NK-92 treated with Interleukin-12 subunit alpha and Interleukin-12 subunit beta, amount 100 ng/mL, for 24 hours (cell line): ENCODE results near the gene TMPRSS6.
A peak's percentile ranks its signal among the peaks of the same experiment; 100 is the strongest.

Source experiments
- DNase-seq: peaks from one replicate; lab custom pipeline; 2025; lab: John Stamatoyannopoulos, UW

TMPRSS6 gene

DNA sequence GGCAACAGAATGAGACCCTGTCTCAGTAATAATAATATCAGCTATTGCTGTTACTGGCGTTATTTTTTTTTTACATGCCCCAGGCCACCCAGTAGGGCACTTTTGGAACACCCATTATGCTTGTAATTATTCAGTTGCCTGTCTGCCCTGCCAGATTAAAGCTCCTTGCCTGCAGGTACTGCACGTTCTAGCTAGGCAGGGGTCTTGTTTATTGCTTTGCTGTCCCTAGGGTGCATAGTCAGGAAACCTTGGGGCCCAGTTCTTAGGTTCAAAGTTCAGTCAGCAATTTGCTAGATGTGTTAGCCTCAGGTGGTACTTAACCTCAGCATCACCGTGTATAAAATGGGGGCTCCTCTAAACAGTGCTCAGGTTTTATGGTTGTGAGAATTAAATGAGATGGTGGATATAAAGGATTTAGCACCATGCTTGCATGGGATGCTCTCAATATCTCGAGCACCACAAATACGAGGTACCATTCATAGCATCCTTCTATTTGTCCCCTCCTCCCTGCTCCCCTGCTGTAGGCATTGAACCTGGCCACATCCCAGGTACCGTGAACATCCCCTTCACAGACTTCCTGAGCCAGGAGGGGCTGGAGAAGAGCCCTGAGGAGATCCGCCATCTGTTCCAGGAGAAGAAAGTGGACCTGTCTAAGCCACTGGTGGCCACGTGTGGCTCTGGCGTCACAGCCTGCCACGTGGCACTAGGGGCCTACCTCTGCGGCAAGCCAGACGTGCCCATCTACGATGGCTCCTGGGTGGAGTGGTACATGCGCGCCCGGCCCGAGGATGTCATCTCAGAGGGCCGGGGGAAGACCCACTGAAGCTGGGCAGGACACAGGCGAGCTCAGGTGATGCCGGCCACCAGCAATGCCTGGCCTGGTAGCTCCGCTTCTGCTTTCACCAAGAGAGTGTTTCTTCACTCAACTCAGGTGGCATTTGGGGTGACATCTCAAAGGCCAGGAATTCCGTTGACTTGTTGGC is 80.5 kb downstream of the TMPRSS6 start:
- no peak for DNase-seq

DNA sequence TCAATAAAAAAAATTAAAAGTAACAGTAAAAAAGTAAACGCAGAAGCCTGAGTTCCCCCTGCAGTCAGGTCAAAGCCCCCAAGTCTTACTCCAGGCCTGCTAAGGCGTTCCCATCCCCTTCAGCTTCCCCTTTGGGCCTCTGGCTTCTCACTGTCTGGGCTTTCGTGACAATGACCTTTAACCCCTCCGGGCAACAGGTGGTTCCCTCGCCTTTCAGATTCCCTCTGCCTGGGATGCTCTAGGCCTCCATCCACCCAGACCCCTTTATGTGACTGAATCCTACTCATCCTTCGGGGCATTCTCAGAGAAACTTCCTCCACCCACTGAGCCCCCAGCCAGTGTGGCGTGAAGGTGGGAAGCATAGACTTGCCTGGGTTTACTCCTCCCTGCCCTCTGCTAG is 82.0 kb downstream of the TMPRSS6 start:
- no peak for DNase-seq

DNA sequence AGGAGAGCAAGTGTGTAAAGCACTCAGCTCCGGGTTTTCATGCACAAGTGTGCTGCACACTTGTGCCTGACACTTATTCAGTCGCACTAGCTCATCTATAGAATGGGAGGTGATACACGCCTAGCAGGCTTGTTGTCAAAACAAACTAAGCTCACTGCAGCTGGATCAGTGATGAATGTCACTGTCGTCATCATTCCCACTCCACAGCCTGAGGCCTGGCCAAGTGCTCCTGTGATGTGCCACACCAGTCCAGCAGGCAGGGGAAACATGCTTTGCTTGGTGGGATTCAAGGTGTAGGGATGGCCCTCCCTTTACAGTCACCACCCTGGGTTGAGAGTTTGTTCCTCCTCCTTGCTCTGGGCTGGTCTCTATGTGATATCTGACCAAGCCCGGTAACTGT is 83.2 kb downstream of the TMPRSS6 start:
- no peak for DNase-seq

DNA sequence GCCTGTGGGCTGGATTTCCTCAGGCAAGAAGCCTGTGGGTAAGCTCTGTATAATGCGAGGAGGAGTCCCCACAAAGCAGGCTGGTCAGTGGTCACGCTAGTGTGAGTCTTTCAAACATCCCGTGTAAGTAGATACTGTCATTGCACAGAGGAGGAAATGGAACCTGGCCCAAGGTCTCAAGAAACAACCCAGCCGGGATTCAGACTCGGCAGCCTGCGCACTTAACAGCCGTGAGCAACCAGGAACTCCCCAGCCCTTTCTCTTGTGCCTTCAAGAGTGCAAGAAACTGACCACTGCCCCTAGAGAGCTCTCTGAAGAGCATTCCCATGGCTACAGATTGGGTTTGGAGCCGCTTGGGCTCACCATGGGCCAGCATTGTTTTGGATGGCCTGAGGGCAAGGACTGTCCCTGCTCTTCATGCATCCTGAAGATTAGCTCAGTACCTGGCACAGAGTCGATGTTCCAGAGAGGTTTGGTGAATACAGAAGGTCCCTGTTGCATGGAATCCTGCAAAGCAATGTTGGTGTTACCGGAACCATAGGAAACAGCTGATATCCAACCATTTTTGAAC is 83.9 kb downstream of the TMPRSS6 start:
- DNase-seq = no peak

DNA sequence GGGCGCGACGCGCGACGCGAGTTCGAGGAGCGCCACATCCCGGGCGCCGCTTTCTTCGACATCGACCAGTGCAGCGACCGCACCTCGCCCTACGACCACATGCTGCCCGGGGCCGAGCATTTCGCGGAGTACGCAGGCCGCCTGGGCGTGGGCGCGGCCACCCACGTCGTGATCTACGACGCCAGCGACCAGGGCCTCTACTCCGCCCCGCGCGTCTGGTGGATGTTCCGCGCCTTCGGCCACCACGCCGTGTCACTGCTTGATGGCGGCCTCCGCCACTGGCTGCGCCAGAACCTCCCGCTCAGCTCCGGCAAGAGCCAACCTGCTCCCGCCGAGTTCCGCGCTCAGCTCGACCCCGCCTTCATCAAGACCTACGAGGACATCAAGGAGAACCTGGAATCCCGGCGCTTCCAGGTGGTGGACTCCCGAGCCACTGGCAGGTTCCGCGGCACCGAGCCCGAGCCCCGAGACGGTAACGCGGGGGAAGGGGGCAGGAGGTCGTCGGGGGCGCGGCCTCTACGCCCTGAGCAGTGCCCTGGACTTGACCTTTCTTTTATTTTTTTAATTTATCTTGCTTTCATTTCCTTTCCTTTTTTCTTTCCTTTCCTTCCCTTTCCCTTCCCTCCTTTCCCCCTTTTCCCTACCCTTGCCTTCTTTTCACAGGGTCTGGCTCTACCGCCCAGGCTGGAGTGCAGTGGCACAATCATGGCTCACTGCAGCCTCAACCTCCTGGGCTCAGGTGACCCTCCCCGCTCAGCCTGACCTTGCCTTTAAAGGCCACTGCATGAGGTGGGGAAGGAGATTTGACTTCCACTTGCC is 85.0 kb downstream of the TMPRSS6 start:
- no peak for DNase-seq

DNA sequence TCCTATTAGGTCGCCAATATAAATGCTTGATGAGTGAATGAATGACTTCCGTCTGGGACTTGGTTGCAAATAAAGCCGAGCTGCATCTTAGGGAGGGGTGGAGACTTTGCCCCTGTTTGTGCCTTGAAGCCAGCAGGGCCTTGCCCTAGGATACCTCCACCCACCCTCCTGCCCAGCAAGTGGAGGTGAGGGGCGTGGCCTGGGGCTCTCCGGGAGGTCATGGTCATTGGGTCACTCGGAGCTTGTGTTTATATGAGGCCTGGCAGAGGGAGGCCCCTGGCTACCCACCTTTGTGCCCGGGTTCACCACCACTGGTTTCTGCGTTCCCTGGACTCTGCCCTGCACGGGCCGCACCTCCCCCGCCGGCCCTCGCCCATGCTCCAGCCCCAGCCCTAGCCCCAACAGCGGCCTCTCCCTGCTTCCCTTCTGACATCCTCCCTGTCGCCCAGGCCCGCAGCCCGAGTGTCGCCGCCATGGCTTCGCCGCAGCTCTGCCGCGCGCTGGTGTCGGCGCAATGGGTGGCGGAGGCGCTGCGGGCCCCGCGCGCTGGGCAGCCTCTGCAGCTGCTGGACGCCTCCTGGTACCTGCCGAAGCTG is 85.7 kb downstream of the TMPRSS6 start:
- DNase-seq = no peak

DNA sequence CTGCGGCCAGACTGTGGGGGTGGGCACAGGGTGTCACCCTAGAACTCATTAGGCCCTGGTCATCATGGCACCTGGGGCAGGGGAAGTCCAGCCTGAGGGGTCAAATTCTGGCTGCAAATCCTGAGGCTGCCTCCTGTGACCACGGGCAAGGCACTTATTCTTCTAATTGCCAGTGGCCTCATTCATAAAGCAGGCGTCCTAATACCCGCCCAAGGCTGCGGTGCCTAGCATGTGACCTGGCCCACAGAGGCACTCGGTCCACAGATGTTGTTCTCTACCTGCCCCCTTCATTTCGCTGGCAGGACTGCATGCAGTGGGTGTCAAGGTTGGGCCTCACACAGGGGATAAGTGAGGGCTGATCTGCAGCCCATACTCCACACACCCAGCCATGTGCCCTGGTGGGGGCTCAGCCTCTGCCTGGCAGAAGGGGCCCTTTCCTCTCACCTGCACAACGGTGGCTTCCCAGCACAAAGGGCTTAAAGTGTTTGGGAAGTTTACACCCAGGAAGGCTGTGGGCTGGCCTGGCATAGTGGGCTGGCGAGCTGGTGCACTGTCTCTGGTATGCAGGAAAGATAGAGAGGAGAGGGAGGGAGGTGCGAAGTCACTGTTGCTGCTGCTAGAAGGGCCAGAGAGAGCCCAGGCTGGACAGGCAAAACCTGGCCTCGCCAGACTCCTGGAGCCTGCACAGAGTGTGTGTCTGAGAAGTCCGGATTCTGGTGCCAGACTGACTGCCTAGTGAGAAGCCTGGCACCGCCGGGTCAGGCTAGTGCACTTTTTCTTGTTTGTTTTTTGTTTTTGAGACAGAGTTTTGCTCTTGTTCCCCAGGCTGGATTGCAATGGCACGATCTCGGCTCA is 86.8 kb downstream of the TMPRSS6 start:
- no peak for DNase-seq

DNA sequence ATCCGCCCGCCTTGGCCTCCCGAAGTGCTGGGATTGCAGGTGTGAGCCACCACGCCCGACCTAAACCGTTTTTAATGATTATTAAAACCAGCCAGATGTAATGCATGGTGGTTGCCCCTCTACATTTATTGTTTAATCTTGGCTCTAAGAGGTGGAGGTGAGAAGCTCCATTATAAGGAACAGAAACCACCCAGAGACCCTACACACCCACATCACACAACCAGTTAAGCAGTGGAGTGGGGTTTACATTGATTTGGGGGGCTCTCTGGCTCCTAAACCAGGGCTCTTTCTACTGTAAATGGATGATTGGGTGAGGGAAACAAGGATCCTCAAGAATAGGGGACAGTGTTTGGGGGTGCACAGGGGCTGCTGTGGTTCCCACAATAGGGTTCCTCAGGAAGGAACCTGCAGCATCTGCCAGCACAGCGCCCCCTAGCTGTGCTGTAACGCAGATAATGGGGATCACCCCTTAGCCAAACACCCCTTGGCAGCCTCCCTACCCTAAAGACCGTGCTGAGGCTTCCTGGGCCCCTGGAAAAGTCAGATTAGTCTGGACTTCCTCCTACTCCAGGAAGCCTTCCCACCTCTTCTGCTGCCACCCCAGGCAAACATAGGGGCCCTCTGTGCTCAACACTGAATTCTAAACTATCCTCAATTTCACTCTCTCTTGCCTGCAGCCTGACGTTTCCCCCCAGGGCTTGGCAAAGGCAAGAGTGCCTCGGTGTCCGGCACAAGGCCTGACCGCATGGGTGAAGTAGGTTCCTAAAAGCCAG is 87.6 kb downstream of the TMPRSS6 start:
- peak; percentile 20 for DNase-seq

DNA sequence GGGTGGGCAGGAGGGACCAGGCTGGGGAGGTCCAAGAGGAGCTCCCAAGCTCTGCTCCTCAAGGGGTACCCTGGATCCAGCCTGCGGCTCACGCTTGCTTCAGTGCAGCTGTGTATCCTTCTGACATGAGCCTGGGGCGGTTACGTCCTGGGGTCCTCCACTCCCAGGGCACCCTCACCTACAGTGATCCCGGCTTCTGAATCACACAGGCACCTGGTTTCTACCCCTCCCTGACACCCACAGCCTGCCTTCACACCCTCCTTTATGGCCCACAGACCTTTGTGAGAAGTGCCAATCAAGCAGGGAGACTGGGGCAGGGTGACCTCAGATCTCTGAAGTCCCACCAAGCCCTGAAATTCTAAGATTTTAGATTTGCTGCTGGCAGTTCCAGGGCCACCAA is 88.5 kb downstream of the TMPRSS6 start:
- DNase-seq = no peak

DNA sequence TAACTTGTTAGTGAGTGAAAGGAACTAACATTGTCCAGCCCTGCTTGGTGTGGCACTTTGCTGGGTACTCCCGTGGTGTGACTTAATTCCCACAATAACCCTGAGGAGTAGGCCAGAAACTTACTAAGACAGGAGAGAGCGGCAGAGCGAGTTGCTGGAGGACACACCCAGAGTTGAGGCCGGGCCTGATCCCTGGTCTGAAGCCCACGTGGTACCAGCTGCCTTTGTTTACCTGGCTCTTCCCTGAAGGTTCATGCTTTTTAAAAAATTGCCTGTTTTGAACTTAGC is 89.4 kb downstream of the TMPRSS6 start:
- no peak for DNase-seq

DNA sequence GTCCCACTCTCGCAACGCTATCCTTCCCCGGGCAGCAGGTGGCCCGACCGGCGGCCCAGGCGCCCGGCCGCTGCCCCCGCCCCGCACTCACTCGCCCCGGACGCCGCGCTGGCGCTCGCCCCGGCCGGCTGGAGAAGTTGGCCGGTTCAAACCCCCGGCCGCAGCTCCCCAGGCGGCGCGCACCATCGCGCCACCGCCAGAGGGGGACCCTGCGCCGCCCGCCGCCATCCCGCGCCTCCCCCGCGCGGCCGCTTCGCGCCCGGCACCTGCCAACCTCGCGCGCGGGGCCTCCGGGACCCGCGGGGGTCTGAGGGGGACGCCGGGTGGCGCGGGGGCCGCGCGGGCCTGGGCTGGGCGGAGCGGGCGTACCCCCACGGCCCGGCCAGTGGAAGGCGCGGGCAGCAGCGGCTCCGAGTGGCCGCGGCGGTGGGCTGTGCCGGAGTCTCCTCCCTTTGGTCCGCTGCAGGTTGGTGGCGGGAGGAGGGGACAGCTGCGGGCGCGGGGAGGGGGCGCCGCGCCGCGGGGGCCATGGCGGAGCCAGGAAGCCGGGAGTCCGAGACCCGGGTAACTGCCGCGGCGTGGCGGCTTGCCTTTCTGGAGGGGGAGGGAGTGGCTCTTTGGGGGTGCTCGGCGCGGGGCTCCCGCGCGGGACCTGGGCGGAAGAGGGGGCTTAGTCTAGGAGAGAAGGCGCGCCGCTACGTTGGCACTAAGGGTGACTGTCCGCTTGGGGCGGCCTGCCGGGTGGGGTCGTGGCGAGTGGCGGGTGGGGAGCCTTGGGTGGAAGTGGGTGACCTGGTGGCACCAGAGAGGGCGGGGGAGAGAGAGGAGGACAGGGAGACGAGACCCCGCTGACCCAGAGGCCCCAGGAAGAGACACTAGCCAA is 90.0 kb downstream of the TMPRSS6 start, which contains the start of the genes MPST and TST:
Gene MPST (plus strand): TSS at position 434 of the 883 bp plus-strand sequence. CDS start 95 bp downstream, at position 529.
Gene TST (minus strand): TSS at position 139 of the 883 bp plus-strand sequence. CDS start 715 bp downstream, outside the sequence.
- DNase-seq = peak; percentile 37

DNA sequence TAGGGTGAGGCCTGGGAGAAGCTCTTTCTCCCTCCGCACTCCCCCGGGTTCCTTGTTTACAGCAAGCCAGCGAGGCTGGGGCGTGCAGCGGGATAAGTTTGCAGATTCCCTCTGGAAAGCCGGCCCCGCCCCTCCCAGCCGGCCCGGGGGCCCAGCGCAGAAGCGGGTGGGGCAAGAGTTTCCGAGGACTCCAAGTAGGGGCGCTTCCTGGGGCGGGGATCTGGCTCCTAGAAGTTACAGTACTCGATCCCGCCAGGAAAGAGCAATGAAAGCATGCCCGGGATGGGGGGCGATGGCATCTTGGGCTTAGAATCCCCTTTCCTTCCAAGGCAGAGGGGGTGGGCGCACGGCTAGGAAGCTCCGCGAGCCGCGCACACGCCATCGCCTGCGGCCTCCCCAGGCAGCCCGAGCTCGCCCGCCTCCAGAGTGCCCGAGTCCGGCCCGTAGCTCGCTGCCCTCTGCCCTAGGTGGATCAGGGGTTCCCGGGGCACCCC is 90.7 kb downstream of the TMPRSS6 start:
- DNase-seq = no peak

DNA sequence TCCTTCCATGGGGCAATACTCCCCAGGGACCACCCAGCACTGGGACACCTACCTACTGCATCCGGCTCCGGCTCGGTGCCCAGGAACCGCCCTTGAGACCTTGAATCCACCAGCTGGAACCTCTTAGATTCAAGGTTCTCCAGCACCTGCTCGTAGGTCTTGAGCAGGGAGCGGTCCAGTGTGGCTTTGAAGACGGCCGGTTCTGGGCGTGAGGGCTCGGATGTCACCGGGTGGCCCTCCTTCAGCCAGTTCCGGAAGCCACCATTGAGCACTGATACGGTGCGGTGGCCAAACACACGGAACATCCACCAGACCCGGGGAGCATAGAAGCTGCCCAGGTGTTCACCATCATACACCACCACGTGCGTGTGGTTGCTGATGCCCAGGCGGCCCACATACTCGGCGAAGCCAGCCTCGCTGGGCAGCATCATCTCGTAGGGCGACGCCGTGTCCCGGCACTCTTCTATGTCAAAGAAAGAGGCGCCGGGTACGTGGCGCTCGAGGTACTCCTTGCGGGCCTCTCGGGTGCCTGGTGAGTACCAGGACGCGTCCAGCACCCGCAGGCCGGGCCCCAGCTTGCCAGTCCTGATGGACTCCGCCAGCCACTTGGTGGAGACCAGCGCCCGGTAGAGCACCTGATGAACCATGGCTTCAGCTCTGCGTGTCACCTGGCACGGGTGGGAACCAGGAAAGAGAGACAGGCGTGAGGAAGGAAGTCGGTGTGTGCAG is 91.3 kb downstream of the TMPRSS6 start:
- DNase-seq = no peak

DNA sequence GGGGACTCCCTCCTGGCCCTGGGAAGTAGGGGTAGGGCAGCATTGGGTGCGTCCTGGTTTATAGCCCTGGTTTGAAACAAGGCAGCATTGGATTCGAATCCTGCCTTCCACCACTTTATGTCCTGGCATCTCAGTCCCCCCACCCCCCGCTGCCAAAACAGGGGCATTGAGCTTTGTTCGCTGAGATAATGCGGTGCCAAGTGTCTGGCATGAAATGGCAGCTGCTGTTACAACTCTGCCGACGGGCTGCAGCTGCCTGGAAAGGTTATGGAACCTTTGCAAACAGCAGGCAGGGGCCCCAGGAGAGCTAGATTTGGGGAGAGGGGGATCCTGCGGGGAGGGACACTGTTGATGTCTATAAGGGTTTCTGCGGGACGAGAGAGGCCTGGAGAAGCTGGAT is 92.2 kb downstream of the TMPRSS6 start:
- DNase-seq = no peak

DNA sequence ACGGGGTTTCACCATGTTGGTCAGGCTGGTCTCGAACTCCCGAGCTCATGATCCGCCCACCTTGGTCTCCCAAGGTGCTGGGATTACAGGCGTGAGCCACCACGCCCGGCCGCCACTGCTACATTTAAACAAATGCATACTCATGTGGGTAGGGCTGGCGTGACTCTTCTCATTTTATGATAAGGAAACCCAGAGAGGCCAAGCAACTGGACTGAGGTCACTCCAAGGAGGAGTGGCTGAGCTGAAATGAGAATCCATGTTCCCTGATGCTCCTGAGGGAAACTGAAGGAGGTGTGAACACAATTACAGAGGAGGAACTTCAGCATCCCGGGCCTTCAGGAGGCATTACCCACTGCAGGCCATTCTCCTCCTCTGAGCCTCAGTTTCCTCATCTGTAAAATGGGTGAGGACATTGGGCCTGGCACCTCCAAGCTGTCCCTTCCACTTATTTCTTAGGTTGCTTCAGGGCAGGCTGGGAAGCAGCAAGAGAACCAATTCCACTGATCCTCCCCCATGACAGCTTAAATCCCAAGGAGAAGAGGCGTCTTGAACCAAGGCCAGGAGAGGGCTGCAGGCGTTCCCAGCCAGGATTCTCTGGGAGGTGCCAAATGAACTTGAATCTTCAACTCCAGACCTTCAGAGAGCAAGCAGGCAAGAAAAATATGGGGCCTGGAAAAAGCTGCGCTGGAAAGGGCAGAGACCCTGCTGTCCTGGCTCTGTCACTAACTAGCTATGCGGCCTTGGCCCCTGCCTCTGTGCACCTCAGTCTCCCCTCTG is 93.2 kb downstream of the TMPRSS6 start:
- DNase-seq = no peak

DNA sequence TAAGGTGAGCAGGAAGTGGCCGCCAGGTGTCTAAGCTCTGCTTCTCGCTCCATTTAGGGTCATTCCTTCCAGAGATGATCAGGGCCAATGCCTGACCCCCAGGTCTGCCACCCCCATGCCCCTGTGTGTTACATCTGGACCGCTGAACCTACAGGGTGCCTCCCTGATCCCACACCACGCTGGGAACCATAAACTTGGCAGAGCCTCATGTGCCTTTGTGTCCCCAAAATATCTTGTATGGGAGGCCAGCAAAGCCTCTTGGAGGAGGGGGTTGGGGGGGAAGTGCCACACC is 94.0 kb downstream of the TMPRSS6 start:
- DNase-seq = no peak
